H9 (cell line): ENCODE results near the gene TEX19. TPM values are rescaled to one million over a fixed set of nuclear protein-coding genes. Genes with fewer than 3 reads are reported as not detected.

ENCODE experiments used
- DNase-seq: peaks from one replicate; pipeline ENCODE4 v3.0.0-alpha.2; 2017
- H2AFZ ChIP-seq: one replicate; pipeline ENCODE4 v1.6.1; 2013; ENCODE audit warnings: mild to moderate bottlenecking, low read length, control low read depth, moderate library complexity
- H2AK5ac ChIP-seq: 2 replicates; pipeline ENCODE4 v1.6.1; 2013; ENCODE audit warnings: low read length, control low read depth, mixed read lengths; ENCODE audit not compliant: insufficient read length
- H2BK120ac ChIP-seq: one replicate; pipeline ENCODE4 v1.6.1; 2013; ENCODE audit warnings: low read depth, mild to moderate bottlenecking, low read length, control low read depth, inconsistent platforms; ENCODE audit not compliant: poor library complexity, severe bottlenecking
- H2BK12ac ChIP-seq: 2 replicates; pipeline ENCODE4 v1.6.1; 2013; ENCODE audit warnings: low read length, control low read depth, mixed read lengths, low read depth; ENCODE audit not compliant: insufficient read length
- H2BK15ac ChIP-seq: 2 replicates; pipeline ENCODE4 v1.6.1; 2013; ENCODE audit warnings: low read depth, low read length, control low read depth
- H2BK20ac ChIP-seq: one replicate; pipeline ENCODE4 v1.6.1; 2013; ENCODE audit warnings: low read depth, mild to moderate bottlenecking, low read length, control low read depth, inconsistent platforms; ENCODE audit not compliant: poor library complexity, severe bottlenecking
- H2BK5ac ChIP-seq: 2 replicates; pipeline ENCODE4 v1.6.1; 2013; ENCODE audit warnings: low read length, control low read depth, mixed read lengths; ENCODE audit not compliant: insufficient read length
- H3K14ac ChIP-seq: 2 replicates; pipeline ENCODE4 v1.6.1; 2013; ENCODE audit warnings: low read length, control low read depth; ENCODE audit not compliant: insufficient read depth
- H3K18ac ChIP-seq: 2 replicates; pipeline ENCODE4 v1.6.1; 2013; ENCODE audit warnings: low read depth, mild to moderate bottlenecking, mixed read lengths, low read length, control low read depth; ENCODE audit not compliant: insufficient read length
- H3K23ac ChIP-seq: 2 replicates; pipeline ENCODE4 v1.6.1; 2013; ENCODE audit warnings: low read length, control low read depth, mixed read lengths, low read depth; ENCODE audit not compliant: insufficient read length
- H3K23me2 ChIP-seq: 2 replicates; pipeline ENCODE4 v1.6.1; 2013; ENCODE audit warnings: low read depth, mild to moderate bottlenecking, mixed read lengths, low read length, control low read depth; ENCODE audit not compliant: insufficient read length, poor library complexity, severe bottlenecking
- H3K27ac ChIP-seq: 2 replicates; pipeline ENCODE4 v1.5.1; 2013; ENCODE audit warnings: low read length, control low read depth, mixed read lengths, low read depth; ENCODE audit not compliant: insufficient read length
- H3K27me3 ChIP-seq: 2 replicates; pipeline ENCODE4 v1.6.1; 2013; ENCODE audit warnings: low read length, control low read depth, inconsistent platforms; ENCODE audit not compliant: insufficient read depth
- H3K4ac ChIP-seq: 2 replicates; pipeline ENCODE4 v1.6.1; 2013; ENCODE audit warnings: low read depth, mild to moderate bottlenecking, control low read depth, inconsistent platforms, low read length, moderate library complexity
- H3K4me1 ChIP-seq: 2 replicates; pipeline ENCODE4 v1.6.1; 2013; ENCODE audit warnings: low read length, control low read depth, inconsistent platforms; ENCODE audit not compliant: insufficient read depth
- H3K4me2 ChIP-seq: 2 replicates; pipeline ENCODE4 v1.6.1; 2013; ENCODE audit warnings: low read length, control low read depth, mixed read lengths; ENCODE audit not compliant: insufficient read length, insufficient read depth
- H3K56ac ChIP-seq: 2 replicates; pipeline ENCODE4 v1.6.1; 2013; ENCODE audit warnings: low read depth, mild to moderate bottlenecking, mixed read lengths, low read length, control low read depth; ENCODE audit not compliant: insufficient read length
- H3K79me1 ChIP-seq: 2 replicates; pipeline ENCODE4 v1.6.1; 2013; ENCODE audit warnings: low read depth, mild to moderate bottlenecking, moderate library complexity, low read length, control low read depth, inconsistent platforms; ENCODE audit not compliant: insufficient read depth, poor library complexity, severe bottlenecking
- H3K79me2 ChIP-seq: 2 replicates; pipeline ENCODE4 v1.6.1; 2013; ENCODE audit warnings: low read length, control low read depth, inconsistent platforms; ENCODE audit not compliant: insufficient read depth
- H3K9ac ChIP-seq: 2 replicates; pipeline ENCODE4 v1.6.1; 2013; ENCODE audit warnings: low read length, control low read depth, mixed read lengths; ENCODE audit not compliant: insufficient read length; ENCODE audit errors: extremely low read depth
- H3K9me3 ChIP-seq: one replicate; pipeline ENCODE4 v1.6.1; 2013; ENCODE audit warnings: low read depth, low read length, inconsistent platforms; ENCODE audit not compliant: control insufficient read depth
- H3T11ph ChIP-seq: one replicate; pipeline ENCODE4 v1.6.1; 2013; ENCODE audit warnings: mild to moderate bottlenecking, low read length, control low read depth, inconsistent platforms
- H4K20me1 ChIP-seq: one replicate; pipeline ENCODE4 v1.6.1; 2013; ENCODE audit not compliant: control insufficient read depth, insufficient read length, insufficient read depth
- H4K5ac ChIP-seq: 2 replicates; pipeline ENCODE4 v1.6.1; 2013; ENCODE audit warnings: low read depth, mild to moderate bottlenecking, mixed read lengths, low read length, control low read depth; ENCODE audit not compliant: insufficient read length
- H4K8ac ChIP-seq: replicated peaks from 2 replicates; pipeline ENCODE4 v1.6.1; 2013; ENCODE audit warnings: low read length, control low read depth, mixed read lengths, low read depth; ENCODE audit not compliant: insufficient read length
- H4K91ac ChIP-seq: 2 replicates; pipeline ENCODE4 v1.6.1; 2013; ENCODE audit warnings: low read depth, mild to moderate bottlenecking, moderate library complexity, mixed read lengths, low read length, control low read depth; ENCODE audit not compliant: insufficient read length
- H3K27ac Mint-ChIP-seq, 3 experiments: 2 replicates in 2 of 3; 3 replicates in 1 of 3; pipeline ENCODE4 v1.8.0; 2020 to 2021; ENCODE audit warnings: mixed read lengths in 3 of 3, mild to moderate bottlenecking in 1 of 3, moderate library complexity in 1 of 3
- H3K27me3 Mint-ChIP-seq: 2 replicates; pipeline ENCODE4 v1.8.0; 2021; ENCODE audit warnings: low read depth, mild to moderate bottlenecking, moderate library complexity, mixed read lengths
- H3K36me3 Mint-ChIP-seq, 3 experiments: 2 replicates in 2 of 3; 3 replicates in 1 of 3; pipeline ENCODE4 v1.8.0; 2020 to 2021; ENCODE audit warnings: low read depth in 3 of 3, mixed read lengths in 3 of 3; ENCODE audit not compliant: insufficient read depth in 1 of 3
- H3K4me1 Mint-ChIP-seq, 2 experiments: 2 replicates each; pipeline ENCODE4 v1.8.0; 2020; ENCODE audit warnings: mixed read lengths in 2 of 2
- H3K4me3 Mint-ChIP-seq, 2 experiments: 2 replicates in 1 of 2; 3 replicates in 1 of 2; pipeline ENCODE4 v1.8.0; 2020 to 2021; ENCODE audit warnings: mild to moderate bottlenecking in 2 of 2, mixed read lengths in 2 of 2, moderate library complexity in 1 of 2
- H3K9me3 Mint-ChIP-seq, 2 experiments: 2 replicates in 1 of 2; 3 replicates in 1 of 2; pipeline ENCODE4 v1.8.0; 2020; ENCODE audit warnings: mild to moderate bottlenecking in 2 of 2, mixed read lengths in 2 of 2, moderate library complexity in 1 of 2
- CTCF ChIP-seq: fragments of 200-600 bp; sonication (generic); conservative IDR thresholded peaks from 3 replicates; pipeline ENCODE4 v1.8.0; 2021; ENCODE audit warnings: antibody characterized with exemption, mild to moderate bottlenecking
- WGBS: extraction: QIAGEN DNeasy Blood & Tissue Kit; methylation state at CpG from one replicate; pipeline ENCODE4 v1.1.7; 2013; ENCODE audit warnings: missing lambda C conversion rate, low lambda C conversion rate, mixed read lengths; ENCODE audit not compliant: insufficient read length; ENCODE audit errors: extremely low coverage; 5-methylcytosine and 5-hydroxymethylcytosine counted together
- total RNA-seq: library from RNA; stranded (reverse); gene quantifications from 2 replicates; pipeline ENCODE4 v1.2.1, GENCODE V29; 2021

Gene TEX19
- total RNA-seq, 1 experiment from 2014 or later: 1.4 TPM

- no peaks in the 10 kb centered on the region for H3K36me3 Mint-ChIP-seq
- no peak overlapping the region for H3K27ac Mint-ChIP-seq
- H3K4me1 ChIP-seq: no peaks in the 10 kb centered on the region
- H3K4me2 ChIP-seq: no peak overlapping the region
- H3K23ac ChIP-seq: no peak overlapping the region
- no peak overlapping the region for H4K8ac ChIP-seq
- no peak overlapping the region for H3T11ph ChIP-seq
- H3K4ac ChIP-seq: no peak overlapping the region
- DNase-seq: no peak
- no peaks in the 10 kb centered on the region for H4K20me1 ChIP-seq
- H2AFZ ChIP-seq: no peak overlapping the region
- H2BK120ac ChIP-seq: no peak overlapping the region
- H3K27ac ChIP-seq: no peak overlapping the region
- H3K23me2 ChIP-seq: no peaks in the 10 kb centered on the region
- no peaks in the 10 kb centered on the region for H3K79me2 ChIP-seq
- H3K27me3 ChIP-seq: no peaks in the 10 kb centered on the region
- H3K27me3 Mint-ChIP-seq: peaks cover 21% of the 10 kb centered on the region
- H3K9ac ChIP-seq: no peak overlapping the region
- no peak overlapping the region for H2BK5ac ChIP-seq
- H4K91ac ChIP-seq: no peak overlapping the region
- H3K14ac ChIP-seq: no peak overlapping the region
- H3K18ac ChIP-seq: no peak overlapping the region
- H2BK12ac ChIP-seq: no peak overlapping the region
- H3K9me3 ChIP-seq: no peaks in the 10 kb centered on the region
- peaks cover 7 to 18% of the 10 kb centered on the region in 2 experiments for H3K4me1 Mint-ChIP-seq
- H2AK5ac ChIP-seq: no peak overlapping the region
- H3K79me1 ChIP-seq: no peaks in the 10 kb centered on the region
- no peak overlapping the region for H2BK20ac ChIP-seq
- H2BK15ac ChIP-seq: no peak overlapping the region
- H3K4me3 Mint-ChIP-seq: no peak overlapping the region
- WGBS: no CpG with 5 or more reads among the region's 11 CpGs
- no peak for TF ChIP-seq CTCF
- H3K56ac ChIP-seq: no peak overlapping the region
- H4K5ac ChIP-seq: no peak overlapping the region
- H3K9me3 Mint-ChIP-seq: no peaks in the 10 kb centered on the region; a peak in 1 of 5 replicates
Observed at GRCh38 chr17:82382933-82383255, 23.8 kb downstream of the TEX19 start.
